NCI-H1105 (cell line): ENCODE results near the gene TBC1D5.
"Not testable (repeated sequence)": the region's sequence is repeated elsewhere in the genome, so short reads cannot be mapped to it uniquely, and the experiment has no call there.

Source experiments
- DNase-seq: peaks from one replicate; lab custom pipeline; 2025; lab: John Stamatoyannopoulos, UW

The TBC1D5 gene

DNA sequence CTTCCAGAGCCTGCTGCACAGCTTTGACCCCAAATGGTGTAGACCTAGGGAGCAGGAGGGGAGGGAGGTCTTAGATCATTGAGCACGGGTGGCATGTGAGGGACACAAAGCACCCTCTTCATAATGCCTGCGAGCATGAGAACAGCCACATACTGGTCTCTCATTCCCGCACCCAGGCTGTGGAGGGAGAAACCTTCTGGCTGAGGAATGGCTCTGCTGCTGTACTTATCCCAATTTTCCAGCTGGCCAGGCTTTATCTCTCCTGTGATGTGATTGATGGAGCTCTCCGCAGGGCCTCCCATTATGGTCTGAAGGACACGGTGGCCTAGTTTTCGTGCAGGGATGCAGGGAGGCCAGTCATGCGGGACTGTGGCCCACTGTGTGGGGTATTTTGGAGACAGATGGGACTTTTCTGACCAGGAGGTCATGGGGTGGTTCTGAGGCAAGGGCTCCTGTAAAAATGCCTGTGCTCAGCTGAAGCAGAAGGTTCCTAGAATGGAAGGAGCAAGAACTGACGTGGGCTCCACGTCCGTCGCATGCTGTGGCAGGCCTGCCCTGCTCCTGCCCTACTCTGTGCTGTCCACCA, 606.2 kb downstream of the TBC1D5 start:
- DNase-seq: no peak

DNA sequence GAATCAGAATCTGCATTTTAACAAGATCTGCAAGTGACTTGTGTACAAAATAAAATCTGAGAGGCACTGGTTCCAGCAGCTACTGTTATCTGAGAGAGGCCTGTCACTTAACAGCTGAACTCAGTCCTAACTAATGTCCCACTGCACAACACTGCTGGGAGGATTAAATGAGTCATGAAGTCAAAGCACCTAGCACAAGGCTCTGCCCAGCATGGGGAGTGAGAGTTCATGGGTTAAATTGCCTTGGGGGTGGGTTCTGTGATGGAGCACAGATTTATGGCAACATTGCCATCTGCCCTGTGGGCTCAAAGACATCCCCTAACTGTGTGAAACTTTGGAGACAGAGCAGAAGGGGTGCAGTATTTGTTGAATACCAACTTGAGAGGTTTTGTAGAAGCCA, 606.7 kb downstream of the TBC1D5 start:
- no peak for DNase-seq

DNA sequence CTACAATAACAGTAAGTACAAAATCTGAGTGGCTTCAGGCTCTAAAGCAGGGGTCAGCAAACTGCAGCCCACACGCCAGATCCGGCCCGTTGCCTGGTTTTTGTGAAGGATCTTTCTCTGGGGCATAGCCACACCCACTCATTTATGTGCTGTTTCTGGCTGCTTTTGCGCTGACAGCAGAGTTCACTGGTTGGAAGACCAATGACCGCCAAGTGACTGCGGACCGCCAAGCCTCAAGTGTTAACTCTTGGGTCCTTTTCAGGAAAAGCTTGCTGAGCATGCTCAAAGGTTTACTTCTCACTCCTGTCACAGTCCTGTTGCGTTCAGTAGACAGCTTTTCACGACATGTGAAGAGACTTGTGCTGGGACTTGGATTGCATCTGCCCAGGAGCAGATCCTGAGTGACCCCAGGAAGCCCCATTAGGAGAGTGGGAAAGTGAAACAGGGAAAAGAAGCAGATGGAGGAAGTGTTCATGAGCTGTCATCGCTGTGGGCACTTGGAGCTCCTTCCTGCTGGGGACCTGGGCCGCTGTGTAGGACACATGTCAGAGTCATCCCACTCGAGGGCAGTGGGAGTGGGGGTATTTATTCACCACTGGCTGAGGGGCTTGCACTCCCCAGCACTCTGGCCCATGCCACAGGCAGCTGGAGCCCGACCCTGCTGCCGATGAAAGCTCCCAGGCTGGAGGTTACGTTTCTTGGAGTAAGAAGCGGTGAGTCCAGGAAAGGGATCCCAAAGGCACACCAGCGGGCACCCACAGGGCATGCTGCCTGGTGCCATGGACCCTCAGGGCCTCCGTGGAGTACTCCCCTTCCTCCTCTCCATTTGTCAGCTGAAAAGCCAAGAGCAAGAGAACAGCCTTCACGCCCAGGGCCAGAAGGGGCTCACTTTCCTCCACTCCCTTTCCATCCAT, 608.5 kb downstream of the TBC1D5 start:
- DNase-seq: no peak

DNA sequence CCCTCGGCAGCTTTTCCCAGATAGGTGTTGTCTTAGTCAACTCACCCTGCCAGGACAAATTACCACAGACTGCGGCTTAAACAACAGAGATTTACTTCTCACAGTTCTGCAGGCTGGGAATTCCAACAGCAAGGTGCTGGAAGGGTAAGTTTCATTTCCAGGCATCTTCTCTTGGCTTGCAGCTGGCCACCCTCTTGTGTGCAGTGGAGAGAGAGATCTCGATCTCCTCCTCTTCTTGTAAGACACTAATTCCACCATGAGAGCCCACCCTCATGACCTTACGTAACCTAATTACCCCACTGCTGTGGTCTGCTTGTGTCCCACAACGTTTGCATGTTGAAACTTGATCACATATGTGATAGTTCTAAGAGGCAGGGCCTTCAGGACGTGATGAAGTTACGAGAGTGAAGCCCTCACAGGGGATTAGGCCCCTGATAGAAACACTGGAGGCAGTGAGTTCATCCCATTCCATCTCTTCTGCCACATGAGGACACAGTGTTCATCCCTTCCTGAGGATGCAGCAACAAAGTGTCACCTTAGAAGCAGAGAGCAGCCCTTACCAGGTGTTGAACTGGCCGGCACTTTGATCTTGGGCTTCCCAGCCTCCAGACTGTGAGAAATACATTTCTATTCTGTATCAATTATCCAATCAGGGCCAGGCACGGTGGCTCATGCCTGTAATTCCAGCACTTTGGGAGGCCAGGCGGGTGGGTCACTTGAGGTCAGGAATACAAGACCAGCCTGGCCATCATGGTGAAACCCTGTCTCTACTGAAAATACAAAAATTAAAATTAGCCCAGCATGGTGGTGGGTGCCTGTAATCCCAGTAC, 609.9 kb downstream of the TBC1D5 start:
- no peak for DNase-seq

DNA sequence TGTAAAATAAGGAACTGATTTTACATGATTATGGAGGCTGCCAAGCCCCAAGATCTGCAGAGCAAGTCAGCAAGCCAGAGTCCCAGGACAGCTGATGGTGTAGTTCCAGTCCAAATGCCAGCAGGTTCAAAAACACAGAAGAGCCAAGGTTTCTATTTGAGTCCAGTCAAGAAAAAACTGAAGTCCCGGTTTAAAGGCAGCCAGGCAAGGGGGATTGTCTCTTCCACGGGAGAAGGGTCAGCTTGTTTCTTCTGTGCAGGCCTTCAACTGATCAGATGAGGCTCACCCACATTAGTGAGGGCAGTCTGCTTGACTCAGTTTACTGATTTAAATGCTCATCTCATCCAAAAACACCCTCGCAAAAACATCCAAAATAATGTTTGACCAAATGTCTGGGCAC, 611.5 kb downstream of the TBC1D5 start:
- DNase-seq: no peak

DNA sequence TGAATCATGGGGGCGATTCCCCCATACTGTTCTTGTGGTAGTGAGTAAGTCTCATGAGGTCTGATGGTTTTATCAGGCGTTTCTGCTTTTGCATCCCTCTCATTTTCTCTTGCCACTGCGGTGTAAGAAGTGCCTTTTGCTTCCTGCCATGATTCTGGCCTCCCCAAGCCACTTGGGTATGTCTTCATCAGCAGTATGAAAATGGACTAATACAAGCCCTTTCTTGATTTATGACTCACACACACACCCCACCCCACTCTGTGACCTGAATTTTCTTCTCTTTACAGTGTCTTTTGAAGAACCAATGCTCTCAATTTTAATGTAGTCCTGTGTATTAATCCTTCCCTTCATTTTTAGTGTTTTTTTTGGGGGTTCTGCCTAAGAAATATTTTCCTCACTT, 612.9 kb downstream of the TBC1D5 start:
- DNase-seq: no peak

DNA sequence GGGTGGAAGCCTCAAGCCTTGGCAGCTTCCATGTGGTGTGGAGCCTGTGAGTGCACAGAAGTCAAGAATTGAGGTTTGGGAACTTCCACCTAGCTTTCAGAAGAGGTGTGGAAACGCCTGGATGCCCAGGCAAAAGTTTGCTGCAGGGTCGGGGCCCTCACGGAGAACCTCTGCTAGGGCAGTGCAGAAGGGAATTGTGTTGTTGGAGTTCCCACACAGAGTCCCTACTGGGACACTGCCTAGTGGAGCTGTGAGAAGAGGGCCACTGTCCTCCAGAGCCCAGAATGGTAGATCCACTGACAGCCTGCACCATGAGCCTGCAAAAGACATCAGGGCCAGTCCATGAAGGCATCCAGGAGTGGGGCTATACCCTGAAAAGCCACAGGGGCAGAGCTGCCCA, 613.8 kb downstream of the TBC1D5 start:
- DNase-seq: not testable (repeated sequence)

DNA sequence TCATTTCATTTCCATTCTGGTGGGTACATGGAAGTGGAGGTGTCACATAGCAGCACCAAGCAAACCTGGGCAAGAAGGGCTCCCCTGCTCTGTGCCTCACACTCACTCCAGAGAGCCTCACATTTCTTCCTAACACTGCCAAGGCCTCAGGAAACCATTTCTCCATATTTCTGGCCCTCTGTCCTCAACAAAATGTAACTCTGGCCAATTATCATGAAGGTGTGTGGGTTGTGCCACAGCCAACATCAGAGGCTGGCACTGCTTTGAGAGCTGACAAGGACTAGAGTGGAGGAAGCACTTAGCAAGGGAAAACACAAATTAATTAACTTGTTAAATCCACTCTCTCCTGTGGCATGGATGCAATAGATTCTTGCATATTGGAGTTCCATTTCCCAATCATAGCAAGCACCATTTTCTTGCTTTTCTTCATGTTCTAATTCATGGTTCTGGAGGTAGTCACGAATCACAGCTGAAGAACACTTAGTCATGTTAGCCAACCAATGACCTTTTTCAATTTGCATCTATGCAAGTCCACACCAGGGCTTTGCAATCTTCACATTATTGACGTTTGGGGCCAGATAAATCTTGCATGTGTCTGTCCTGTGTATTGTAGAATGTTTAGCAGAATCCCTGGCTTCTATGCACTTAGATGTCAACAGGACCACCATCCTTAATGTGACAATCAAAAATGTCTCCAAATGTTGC, 616.5 kb downstream of the TBC1D5 start:
- no peak for DNase-seq

DNA sequence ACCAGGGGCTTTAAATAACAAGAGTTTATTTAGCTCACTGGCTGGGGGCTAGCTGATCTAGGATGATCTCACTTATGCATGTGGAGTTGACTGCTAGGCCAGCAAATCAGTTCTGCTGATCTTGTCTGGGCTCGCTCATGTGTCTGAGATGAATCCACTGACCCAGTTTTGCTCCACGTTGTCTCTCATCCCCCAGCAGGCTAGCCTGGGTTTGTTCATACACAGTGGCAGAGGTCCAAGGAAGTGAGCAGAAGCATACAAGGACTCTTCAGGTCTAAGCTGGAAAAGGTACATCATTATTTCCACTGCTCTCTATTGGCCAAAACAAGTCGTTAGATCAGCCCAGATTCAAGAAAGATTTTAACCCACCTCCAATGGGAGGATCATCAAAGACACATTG, 619.7 kb downstream of the TBC1D5 start:
- DNase-seq: no peak

DNA sequence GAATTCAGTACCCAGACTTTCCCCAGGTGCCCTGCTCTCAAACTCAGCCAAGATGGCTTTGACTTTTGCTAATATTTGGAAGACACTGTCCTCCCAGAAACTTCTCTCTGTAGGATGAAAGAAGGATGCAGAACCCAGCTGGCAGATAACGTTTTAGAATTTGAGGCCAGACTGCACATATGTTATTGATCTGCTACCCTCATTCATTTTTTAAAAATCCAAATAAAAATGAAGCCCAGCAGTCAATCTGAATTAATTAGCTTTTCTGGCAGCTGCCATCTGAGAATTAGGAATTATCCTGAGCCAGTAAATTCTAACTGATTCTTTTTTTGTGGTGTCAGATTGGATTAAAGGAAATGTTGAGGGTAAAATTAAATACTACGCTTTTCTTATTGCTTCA, 621.1 kb downstream of the TBC1D5 start:
- no peak for DNase-seq

DNA sequence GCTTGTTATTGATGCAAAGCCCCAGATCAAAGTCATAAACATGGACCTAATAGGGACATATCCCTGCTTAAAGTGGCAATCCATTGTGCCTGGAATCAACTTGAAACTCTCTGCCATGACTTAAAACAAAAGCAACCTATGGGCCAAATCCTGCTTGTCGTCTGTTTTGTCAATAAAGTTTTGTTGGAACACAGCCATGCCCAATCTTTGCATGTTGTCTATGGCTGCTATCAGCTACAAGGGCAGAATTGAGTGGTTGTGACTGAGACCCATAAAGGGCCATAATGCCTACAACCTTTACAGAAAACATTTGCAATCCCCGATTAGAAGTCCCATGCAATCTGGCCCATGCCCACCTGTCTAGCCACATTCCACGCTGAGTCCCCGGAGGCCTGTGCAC, 622.3 kb downstream of the TBC1D5 start:
- no peak for DNase-seq

DNA sequence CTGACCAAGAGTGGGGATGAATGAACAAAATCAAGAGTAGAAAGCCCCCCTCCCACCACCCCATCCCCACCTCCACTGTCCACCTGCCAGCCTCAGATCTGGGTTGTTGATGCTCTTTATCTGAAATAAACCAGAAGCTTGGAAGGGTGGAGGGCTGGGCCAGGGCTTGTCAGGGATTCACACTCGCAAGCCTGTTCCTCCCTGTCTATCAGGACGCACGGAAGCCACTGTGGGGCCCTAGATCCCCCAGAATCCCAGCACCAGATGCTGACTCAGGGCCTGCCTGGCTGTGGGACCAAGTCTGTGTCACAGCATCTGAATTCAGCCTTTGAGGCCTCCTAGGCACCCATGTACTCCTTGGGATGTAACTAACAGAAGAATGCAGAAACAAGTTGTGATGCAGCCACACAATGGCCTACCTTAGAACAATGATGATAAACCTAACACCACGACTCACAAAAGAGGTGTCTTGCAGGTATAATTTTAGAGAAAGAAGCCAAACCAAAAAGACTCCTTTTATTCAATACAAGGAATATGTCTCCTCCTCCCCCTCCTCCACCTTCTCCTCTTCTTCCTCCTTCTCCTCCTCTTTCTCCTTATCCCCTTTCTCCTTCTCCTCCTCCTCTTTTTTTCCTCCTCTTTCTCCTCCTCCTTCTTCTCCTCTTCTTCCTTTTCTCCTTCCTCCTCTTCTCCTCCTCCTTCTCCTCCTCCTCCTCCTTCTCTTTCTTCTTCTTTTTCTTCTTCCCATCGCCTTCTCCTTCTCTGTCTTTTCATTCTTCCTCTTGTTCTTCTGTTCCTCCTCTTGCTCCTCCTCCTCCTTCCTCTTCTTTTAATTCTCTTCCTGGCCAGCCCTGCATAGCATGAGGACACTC, 623.0 kb downstream of the TBC1D5 start:
- no peak for DNase-seq

DNA sequence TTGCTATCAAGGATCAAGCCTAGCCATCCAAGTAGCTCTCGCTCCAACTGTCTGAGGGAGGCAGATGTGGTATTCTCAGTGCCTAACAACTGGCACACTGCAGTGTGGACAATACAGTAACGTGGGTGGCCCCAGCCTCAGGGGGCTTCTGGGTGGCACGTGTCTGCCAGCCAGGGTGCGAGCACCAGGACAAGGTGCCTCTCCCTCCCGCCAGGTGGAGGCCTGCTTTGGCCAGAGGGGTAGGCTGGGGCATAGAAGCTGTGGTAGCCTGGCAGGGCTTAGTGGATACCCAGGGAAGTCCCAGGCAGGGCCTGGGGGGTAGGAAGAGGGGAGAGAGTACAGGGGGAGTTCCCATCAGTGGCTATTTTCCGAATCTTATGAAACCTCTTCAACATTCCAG, 623.7 kb downstream of the TBC1D5 start:
- DNase-seq: no peak

DNA sequence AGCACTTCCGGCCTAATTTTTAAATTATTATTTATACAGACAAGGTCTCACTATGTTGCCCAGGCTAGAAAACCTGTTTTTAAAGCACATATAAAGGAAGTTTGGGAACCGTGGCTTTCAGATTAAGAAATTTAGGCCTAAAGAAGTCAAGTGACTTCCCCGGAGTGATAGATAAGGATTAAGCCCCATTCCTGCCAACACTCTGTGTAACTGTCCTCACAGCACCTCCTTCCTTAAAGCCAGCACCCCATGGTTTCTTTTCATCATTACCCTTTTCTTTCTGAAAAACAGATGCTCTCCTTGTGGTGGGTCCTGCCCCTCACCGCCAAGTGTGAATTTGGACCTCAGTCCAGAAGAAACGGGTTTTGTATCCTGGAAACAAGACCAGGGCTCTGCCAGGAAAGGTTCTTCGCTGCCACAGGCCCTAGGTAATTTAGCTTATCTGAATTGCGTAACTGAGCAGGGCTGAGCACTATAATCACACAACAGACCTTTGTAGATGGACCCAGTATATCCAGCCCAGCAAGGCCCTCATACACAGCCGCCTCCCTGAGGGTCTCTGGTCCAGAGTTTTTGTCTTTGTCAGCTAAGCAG, 626.3 kb downstream of the TBC1D5 start:
- no peak for DNase-seq

DNA sequence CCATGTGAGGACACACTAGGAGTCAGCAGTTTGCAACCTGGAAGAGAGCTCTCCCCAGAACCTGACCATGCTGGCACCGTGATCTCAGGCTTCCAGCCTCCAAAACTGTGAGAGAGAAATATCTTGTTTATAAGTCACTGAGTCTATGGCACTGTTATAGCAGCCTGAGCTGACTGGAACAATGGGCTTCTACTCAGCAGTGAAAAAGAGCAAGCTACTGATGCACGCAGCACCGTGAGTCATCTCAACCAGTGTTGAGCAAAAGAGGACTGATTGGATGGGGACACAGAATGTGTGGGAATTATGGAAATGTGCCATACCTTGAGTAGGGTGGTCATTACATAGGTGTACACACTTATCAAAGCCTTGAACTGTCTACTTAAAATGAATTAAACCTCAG, 627.2 kb downstream of the TBC1D5 start:
- no peak for DNase-seq

DNA sequence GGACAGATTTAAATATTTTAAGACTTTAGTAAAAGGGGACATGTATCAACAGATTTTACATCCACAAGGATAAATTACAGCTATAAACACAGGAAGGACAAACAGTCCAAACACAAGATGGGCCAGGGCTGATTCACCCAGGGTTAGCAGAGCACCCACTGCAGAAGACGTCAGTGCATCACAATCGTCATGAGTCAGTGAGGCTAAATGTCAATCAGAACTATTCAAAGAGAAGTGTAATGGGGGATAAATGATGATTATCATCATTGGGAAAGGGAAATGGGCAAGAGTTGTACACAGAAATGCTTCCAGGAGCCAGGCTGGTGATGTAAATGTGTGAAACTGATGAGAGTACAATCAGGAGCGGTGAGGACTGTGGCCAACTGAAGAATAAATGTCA, 630.8 kb downstream of the TBC1D5 start:
- DNase-seq: no peak

DNA sequence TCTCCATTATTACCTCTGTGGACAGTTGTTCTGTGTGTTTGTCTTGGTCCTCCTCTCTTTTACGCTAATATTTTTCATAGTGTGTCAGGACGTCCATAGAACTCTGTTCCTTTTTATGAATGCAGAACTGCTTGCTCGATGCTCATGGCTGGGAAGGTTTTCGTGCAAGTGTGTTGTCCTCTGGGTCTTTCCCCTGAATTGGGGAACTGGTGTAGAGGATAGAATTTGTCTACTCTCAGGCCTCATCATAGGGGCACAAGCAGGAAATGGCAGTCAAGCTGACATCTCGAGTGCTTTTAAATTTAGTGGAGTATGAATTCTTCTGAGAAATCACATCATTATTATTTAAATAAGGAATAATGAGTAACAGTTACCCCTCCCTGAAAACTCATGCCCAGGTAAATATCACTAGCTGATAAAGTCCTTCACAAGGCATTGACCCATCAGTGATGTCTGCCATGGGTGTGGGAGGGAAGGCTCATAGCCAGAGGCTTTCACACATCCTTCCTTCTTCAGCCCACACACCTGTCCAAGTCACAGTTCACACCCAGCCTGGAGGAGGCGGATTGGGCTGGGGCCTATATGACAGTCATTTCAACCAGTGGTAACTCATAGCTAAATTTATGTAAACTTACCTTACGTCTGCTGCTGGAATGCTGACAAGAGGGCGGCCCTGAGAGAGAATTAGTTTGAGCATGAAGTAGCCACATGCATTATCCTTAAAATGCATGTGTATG, 631.6 kb downstream of the TBC1D5 start:
- DNase-seq: no peak
